GM23338 (cell line): ENCODE results near the gene NAGA. TPM values are rescaled to one million over a fixed set of nuclear protein-coding genes. Genes with fewer than 3 reads are reported as not detected.

Source experiments
- ATAC-seq: fragments of 200-7000 bp; cut with Tn5 transposase; 3 replicates; pipeline ENCODE4 v1.9.1; 2020
- DNase-seq: peaks from one replicate; pipeline ENCODE4 v3.0.0-alpha.2; 2015; ENCODE audit warnings: low spot score
- H2AFZ ChIP-seq: fragments of 200-600 bp; sonication (generic); 2 replicates; pipeline ENCODE4 v1.8.0; 2016; ENCODE audit warnings: antibody characterized with exemption, mild to moderate bottlenecking, moderate library complexity
- H3F3A ChIP-seq: fragments of 200-600 bp; sonication (generic); replicated peaks from 2 replicates; pipeline ENCODE4 v1.8.0; 2017; ENCODE audit warnings: antibody characterized with exemption, mixed run types, low read depth
- H3K27ac ChIP-seq: fragments of 200-600 bp; sonication (generic); 2 replicates; pipeline ENCODE4 v1.6.1; 2016; ENCODE audit warnings: low read depth
- H3K27me3 ChIP-seq: fragments of 200-600 bp; sonication (generic); 2 replicates; pipeline ENCODE4 v1.8.0; 2016; ENCODE audit warnings: mild to moderate bottlenecking, mixed run types, moderate library complexity; ENCODE audit not compliant: insufficient read depth
- H3K36me3 ChIP-seq: fragments of 200-600 bp; sonication (generic); 2 replicates; pipeline ENCODE4 v1.8.0; 2016; ENCODE audit warnings: mild to moderate bottlenecking; ENCODE audit not compliant: insufficient read depth
- H3K4me1 ChIP-seq: fragments of 200-600 bp; sonication (generic); 2 replicates; pipeline ENCODE4 v1.8.0; 2016; ENCODE audit warnings: mild to moderate bottlenecking, moderate library complexity; ENCODE audit not compliant: insufficient read depth
- H3K4me2 ChIP-seq: fragments of 200-600 bp; sonication (generic); 2 replicates; pipeline ENCODE4 v1.7.1; 2017; ENCODE audit warnings: mixed run types
- H3K4me3 ChIP-seq: fragments of 200-600 bp; sonication (generic); 2 replicates; pipeline ENCODE4 v1.6.1; 2016; ENCODE audit warnings: mixed run types
- H3K79me2 ChIP-seq: fragments of 200-600 bp; sonication (generic); replicated peaks from 2 replicates; pipeline ENCODE4 v1.8.0; 2017; ENCODE audit warnings: mild to moderate bottlenecking; ENCODE audit not compliant: insufficient read depth
- H3K9me2 ChIP-seq: fragments of 200-600 bp; sonication (generic); 2 replicates; pipeline ENCODE4 v1.8.0; 2017; ENCODE audit not compliant: insufficient read depth
- H4K20me1 ChIP-seq: fragments of 200-600 bp; sonication (generic); replicated peaks from 2 replicates; pipeline ENCODE4 v1.8.0; 2017; ENCODE audit warnings: mild to moderate bottlenecking; ENCODE audit not compliant: insufficient read depth
- H3K27ac Mint-ChIP-seq: 2 replicates; pipeline ENCODE4 v1.8.0; 2020; ENCODE audit warnings: inconsistent platforms, mild to moderate bottlenecking, moderate library complexity, mixed read lengths
- H3K27me3 Mint-ChIP-seq: 3 replicates; pipeline ENCODE4 v1.8.0; 2022; ENCODE audit warnings: low read depth, mild to moderate bottlenecking, moderate library complexity, mixed read lengths, inconsistent platforms; ENCODE audit not compliant: insufficient read depth, poor library complexity
- H3K36me3 Mint-ChIP-seq: 3 replicates; pipeline ENCODE4 v1.8.0; 2021; ENCODE audit warnings: low read depth, mild to moderate bottlenecking, inconsistent platforms, moderate library complexity, mixed read lengths
- H3K4me1 Mint-ChIP-seq: 3 replicates; pipeline ENCODE4 v1.8.0; 2020; ENCODE audit warnings: mild to moderate bottlenecking, inconsistent platforms, mixed read lengths
- H3K4me3 Mint-ChIP-seq: 3 replicates; pipeline ENCODE4 v1.8.0; 2021; ENCODE audit warnings: moderate library complexity, mild to moderate bottlenecking, inconsistent platforms, mixed read lengths
- H3K9me3 Mint-ChIP-seq: 3 replicates; pipeline ENCODE4 v1.8.0; 2020; ENCODE audit warnings: moderate library complexity, mild to moderate bottlenecking, inconsistent platforms, mixed read lengths
- CREB1 ChIP-seq: fragments of 250-450 bp; sonication (Bioruptor Pico); IDR thresholded peaks from 2 replicates; pipeline ENCODE4 v1.5.0; 2020; ENCODE audit warnings: low read depth, mild to moderate bottlenecking, moderate library complexity
- ETS1 ChIP-seq: IDR thresholded peaks from 2 replicates; pipeline ENCODE4 v1.6.1; 2016; ENCODE audit warnings: antibody characterized with exemption
- EZH2 ChIP-seq: fragments of 200-600 bp; sonication (generic); IDR thresholded peaks from one replicate; pipeline ENCODE4 v1.8.0; 2017; ENCODE audit warnings: antibody characterized with exemption, mild to moderate bottlenecking, low read depth; ENCODE audit not compliant: unreplicated experiment
- EZH2phosphoT487 ChIP-seq: fragments of 200-600 bp; sonication (generic); IDR thresholded peaks from one replicate; pipeline ENCODE4 v1.8.1; 2018; ENCODE audit warnings: antibody characterized with exemption; ENCODE audit not compliant: unreplicated experiment
- JUNB ChIP-seq: IDR thresholded peaks from one replicate; pipeline ENCODE4 v1.6.1; 2016; ENCODE audit warnings: antibody characterized with exemption; ENCODE audit not compliant: unreplicated experiment
- NANOG ChIP-seq: IDR thresholded peaks from 2 replicates; pipeline ENCODE4 v1.6.1; 2016; ENCODE audit warnings: antibody characterized with exemption, borderline replicate concordance
- POLR2AphosphoS5 ChIP-seq: IDR thresholded peaks from 2 replicates; pipeline ENCODE4 v1.6.1; 2016; ENCODE audit warnings: antibody characterized with exemption, low read depth
- STAT1 ChIP-seq: IDR thresholded peaks from one replicate; pipeline ENCODE4 v1.6.1; 2016; ENCODE audit warnings: antibody characterized with exemption; ENCODE audit not compliant: unreplicated experiment
- ZNF114 ChIP-seq: fragments of 250-450 bp; sonication (Bioruptor Pico); IDR thresholded peaks from 2 replicates; pipeline ENCODE4 v1.5.0; 2020; ENCODE audit warnings: mild to moderate bottlenecking, moderate library complexity
- ZNF331 ChIP-seq: fragments of 250-450 bp; sonication (Bioruptor Pico); IDR thresholded peaks from 2 replicates; pipeline ENCODE4 v1.5.0; 2020; ENCODE audit warnings: low read depth, mild to moderate bottlenecking, moderate library complexity
- polyA plus RNA-seq: library from polyadenylated mRNA; unstranded; fragments of >200 nt; fragmentation: Nextera tagmentation; extraction: Ambion mirVana; gene quantifications from 2 replicates; pipeline ENCODE4 v1.2.1, GENCODE V29; 2016
- total RNA-seq: library from RNA; depleted of rRNA; stranded (reverse); fragments of >200 nt; shearing (Covaris generic); gene quantifications from 2 replicates; pipeline ENCODE4 v1.2.3, GENCODE V29; 2014
- TF ChIP-seq, protein P1 (sequence below): fragments of 250-450 bp; sonication (Bioruptor Pico); IDR thresholded peaks from 2 replicates; pipeline ENCODE4 v1.5.0; 2020; ENCODE audit warnings: mild to moderate bottlenecking, moderate library complexity
- TF ChIP-seq, protein P2 (sequence below), 2 experiments: fragments of 200-600 bp in 1 of 2; sonication (generic) in 1 of 2; conservative IDR thresholded peaks; 2 replicates each; pipeline versions ENCODE4 v1.5.1 to v1.6.1; 2016 to 2017; ENCODE audit warnings: antibody characterized with exemption in 2 of 2, low read depth in 2 of 2, mild to moderate bottlenecking in 2 of 2, moderate library complexity in 1 of 2
- TF ChIP-seq, protein P3 (sequence below): IDR thresholded peaks from one replicate; pipeline ENCODE4 v1.6.1; 2018; ENCODE audit warnings: antibody characterized with exemption; ENCODE audit not compliant: unreplicated experiment

NAGA gene
- total and polyA plus RNA-seq, 2 experiments from 2014 or later: 6.3 to 21.4 TPM

- no peaks in the 10 kb centered on the region for H4K20me1 ChIP-seq
- Mint-ChIP-seq H3K36me3 (peaks cover 8% of the 10 kb centered on the region), H3K27me3 (peaks cover 15% of the 10 kb centered on the region), H3K4me1 (peaks cover 32% of the 10 kb centered on the region), H3K9me3 (no peaks in the 10 kb centered on the region; the same call in 2 of the 3 replicates), H3K27ac (no peak overlapping the region), H3K4me3 (no peak overlapping the region)
- H3K27ac ChIP-seq: no peak overlapping the region
- no peak overlapping the region for H3K4me3 ChIP-seq
- no peak for TF ChIP-seq ETS1
- TF ChIP-seq, protein P1, sequence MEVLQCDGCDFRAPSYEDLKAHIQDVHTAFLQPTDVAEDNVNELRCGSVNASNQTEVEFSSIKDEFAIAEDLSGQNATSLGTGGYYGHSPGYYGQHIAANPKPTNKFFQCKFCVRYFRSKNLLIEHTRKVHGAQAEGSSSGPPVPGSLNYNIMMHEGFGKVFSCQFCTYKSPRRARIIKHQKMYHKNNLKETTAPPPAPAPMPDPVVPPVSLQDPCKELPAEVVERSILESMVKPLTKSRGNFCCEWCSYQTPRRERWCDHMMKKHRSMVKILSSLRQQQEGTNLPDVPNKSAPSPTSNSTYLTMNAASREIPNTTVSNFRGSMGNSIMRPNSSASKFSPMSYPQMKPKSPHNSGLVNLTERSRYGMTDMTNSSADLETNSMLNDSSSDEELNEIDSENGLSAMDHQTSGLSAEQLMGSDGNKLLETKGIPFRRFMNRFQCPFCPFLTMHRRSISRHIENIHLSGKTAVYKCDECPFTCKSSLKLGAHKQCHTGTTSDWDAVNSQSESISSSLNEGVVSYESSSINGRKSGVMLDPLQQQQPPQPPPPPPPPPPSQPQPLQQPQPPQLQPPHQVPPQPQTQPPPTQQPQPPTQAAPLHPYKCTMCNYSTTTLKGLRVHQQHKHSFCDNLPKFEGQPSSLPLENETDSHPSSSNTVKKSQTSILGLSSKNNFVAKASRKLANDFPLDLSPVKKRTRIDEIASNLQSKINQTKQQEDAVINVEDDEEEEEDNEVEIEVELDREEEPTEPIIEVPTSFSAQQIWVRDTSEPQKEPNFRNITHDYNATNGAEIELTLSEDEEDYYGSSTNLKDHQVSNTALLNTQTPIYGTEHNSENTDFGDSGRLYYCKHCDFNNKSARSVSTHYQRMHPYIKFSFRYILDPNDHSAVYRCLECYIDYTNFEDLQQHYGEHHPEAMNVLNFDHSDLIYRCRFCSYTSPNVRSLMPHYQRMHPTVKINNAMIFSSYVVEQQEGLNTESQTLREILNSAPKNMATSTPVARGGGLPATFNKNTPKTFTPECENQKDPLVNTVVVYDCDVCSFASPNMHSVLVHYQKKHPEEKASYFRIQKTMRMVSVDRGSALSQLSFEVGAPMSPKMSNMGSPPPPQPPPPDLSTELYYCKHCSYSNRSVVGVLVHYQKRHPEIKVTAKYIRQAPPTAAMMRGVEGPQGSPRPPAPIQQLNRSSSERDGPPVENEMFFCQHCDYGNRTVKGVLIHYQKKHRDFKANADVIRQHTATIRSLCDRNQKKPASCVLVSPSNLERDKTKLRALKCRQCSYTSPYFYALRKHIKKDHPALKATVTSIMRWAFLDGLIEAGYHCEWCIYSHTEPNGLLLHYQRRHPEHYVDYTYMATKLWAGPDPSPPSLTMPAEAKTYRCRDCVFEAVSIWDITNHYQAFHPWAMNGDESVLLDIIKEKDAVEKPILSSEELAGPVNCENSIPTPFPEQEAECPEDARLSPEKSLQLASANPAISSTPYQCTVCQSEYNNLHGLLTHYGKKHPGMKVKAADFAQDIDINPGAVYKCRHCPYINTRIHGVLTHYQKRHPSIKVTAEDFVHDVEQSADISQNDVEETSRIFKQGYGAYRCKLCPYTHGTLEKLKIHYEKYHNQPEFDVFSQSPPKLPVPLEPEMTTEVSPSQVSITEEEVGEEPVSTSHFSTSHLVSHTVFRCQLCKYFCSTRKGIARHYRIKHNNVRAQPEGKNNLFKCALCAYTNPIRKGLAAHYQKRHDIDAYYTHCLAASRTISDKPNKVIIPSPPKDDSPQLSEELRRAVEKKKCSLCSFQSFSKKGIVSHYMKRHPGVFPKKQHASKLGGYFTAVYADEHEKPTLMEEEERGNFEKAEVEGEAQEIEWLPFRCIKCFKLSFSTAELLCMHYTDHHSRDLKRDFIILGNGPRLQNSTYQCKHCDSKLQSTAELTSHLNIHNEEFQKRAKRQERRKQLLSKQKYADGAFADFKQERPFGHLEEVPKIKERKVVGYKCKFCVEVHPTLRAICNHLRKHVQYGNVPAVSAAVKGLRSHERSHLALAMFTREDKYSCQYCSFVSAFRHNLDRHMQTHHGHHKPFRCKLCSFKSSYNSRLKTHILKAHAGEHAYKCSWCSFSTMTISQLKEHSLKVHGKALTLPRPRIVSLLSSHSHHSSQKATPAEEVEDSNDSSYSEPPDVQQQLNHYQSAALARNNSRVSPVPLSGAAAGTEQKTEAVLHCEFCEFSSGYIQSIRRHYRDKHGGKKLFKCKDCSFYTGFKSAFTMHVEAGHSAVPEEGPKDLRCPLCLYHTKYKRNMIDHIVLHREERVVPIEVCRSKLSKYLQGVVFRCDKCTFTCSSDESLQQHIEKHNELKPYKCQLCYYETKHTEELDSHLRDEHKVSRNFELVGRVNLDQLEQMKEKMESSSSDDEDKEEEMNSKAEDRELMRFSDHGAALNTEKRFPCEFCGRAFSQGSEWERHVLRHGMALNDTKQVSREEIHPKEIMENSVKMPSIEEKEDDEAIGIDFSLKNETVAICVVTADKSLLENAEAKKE (CRISPR knock-in tag): no peak
- no peak for TF ChIP-seq JUNB
- no peak for TF ChIP-seq EZH2phosphoT487
- no peak for TF ChIP-seq EZH2
- TF ChIP-seq STAT1: no peak
- no peak for TF ChIP-seq NANOG
- no peak for TF ChIP-seq ZNF331
- TF ChIP-seq ZNF114: no peak
- TF ChIP-seq, protein P2, sequence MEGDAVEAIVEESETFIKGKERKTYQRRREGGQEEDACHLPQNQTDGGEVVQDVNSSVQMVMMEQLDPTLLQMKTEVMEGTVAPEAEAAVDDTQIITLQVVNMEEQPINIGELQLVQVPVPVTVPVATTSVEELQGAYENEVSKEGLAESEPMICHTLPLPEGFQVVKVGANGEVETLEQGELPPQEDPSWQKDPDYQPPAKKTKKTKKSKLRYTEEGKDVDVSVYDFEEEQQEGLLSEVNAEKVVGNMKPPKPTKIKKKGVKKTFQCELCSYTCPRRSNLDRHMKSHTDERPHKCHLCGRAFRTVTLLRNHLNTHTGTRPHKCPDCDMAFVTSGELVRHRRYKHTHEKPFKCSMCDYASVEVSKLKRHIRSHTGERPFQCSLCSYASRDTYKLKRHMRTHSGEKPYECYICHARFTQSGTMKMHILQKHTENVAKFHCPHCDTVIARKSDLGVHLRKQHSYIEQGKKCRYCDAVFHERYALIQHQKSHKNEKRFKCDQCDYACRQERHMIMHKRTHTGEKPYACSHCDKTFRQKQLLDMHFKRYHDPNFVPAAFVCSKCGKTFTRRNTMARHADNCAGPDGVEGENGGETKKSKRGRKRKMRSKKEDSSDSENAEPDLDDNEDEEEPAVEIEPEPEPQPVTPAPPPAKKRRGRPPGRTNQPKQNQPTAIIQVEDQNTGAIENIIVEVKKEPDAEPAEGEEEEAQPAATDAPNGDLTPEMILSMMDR (conservative IDR thresholded peaks at IDR 0.05; ENCODE audit: low read depth in 2 of 2): no peak
- no peak for TF ChIP-seq CREB1 (CRISPR knock-in tag)
- no peak for TF ChIP-seq POLR2AphosphoS5
- TF ChIP-seq, protein P3, sequence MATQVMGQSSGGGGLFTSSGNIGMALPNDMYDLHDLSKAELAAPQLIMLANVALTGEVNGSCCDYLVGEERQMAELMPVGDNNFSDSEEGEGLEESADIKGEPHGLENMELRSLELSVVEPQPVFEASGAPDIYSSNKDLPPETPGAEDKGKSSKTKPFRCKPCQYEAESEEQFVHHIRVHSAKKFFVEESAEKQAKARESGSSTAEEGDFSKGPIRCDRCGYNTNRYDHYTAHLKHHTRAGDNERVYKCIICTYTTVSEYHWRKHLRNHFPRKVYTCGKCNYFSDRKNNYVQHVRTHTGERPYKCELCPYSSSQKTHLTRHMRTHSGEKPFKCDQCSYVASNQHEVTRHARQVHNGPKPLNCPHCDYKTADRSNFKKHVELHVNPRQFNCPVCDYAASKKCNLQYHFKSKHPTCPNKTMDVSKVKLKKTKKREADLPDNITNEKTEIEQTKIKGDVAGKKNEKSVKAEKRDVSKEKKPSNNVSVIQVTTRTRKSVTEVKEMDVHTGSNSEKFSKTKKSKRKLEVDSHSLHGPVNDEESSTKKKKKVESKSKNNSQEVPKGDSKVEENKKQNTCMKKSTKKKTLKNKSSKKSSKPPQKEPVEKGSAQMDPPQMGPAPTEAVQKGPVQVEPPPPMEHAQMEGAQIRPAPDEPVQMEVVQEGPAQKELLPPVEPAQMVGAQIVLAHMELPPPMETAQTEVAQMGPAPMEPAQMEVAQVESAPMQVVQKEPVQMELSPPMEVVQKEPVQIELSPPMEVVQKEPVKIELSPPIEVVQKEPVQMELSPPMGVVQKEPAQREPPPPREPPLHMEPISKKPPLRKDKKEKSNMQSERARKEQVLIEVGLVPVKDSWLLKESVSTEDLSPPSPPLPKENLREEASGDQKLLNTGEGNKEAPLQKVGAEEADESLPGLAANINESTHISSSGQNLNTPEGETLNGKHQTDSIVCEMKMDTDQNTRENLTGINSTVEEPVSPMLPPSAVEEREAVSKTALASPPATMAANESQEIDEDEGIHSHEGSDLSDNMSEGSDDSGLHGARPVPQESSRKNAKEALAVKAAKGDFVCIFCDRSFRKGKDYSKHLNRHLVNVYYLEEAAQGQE: no peak
- no peaks in the 10 kb centered on the region for H3K36me3 ChIP-seq
- peaks cover 11% of the 10 kb centered on the region for H3K27me3 ChIP-seq
- DNase-seq (no peak), ATAC-seq (no peak)
- H3F3A ChIP-seq: peaks cover 7% of the 10 kb centered on the region; the same call in 1 of the 2 replicates
- H3K4me1 ChIP-seq: peaks cover 15% of the 10 kb centered on the region; the same call in 1 of the 2 replicates
- no peak overlapping the region for H3K4me2 ChIP-seq
- H2AFZ ChIP-seq: no peak overlapping the region
- H3K79me2 ChIP-seq: peaks cover 7% of the 10 kb centered on the region; the same call in 1 of the 2 replicates
- H3K9me2 ChIP-seq: no peaks in the 10 kb centered on the region
Measured at GRCh38 chr22:42077486-42078125, 7.0 kb upstream of the NAGA start.
